ENCODE results near the gene CEP290.
"Not testable (repeated sequence)": the region's sequence is repeated elsewhere in the genome, so short reads cannot be mapped to it uniquely, and the experiment has no call there.

Gene CEP290

DNA sequence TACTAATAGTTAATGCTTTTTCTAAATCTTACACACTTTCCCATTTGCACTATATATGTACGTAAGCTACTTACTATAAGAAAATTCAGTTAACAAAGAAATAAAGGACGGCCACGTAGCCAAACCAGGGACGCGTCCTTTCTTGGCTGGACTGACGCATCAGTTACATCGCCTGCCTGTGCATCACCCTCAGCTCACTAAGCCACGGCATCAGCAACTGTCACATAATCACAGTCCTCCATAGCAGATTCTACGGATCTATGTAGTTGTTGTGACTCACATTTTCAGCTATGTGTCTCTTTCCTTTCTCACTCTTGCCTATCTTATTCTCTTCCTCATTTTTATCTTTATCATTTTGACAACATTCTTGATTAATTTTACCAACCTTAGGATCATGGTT is 74.6 kb downstream of the CEP290 start:
- H3K4me3 ChIP-seq (ENCODE audit: low read length), result no peak overlapping the region
- no peak overlapping the region for H3K9ac ChIP-seq (ENCODE audit: low read length)
- no peaks in the 10 kb centered on the region for H3K4me1 ChIP-seq (ENCODE audit: control insufficient read depth, insufficient read depth, low read length)
- H3K27me3 ChIP-seq (ENCODE audit: control insufficient read depth, insufficient read depth, low read length), result no peaks in the 10 kb centered on the region
- H3K27ac ChIP-seq (ENCODE audit: low read depth, low read length), result no peak overlapping the region
- H3K36me3 ChIP-seq (ENCODE audit: control insufficient read depth, insufficient read depth, low read length), result no peaks in the 10 kb centered on the region

DNA sequence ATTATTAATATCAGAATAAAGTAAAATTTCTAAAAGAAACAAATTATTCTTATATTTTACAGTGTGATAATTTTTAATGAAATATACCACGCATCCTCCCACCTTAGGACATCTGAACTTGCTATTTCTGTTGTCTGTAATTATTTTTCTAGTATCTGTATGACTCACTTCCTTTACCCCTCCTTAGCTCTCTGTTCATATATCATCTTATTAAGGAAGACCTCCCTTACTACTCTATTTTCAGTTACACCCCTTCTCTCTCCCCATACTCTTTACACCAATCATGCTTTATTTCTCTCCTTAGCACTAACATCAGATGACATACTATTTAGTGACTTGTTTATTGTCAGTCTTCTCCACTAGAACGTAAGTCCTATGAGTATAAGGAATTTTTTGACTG is 78.5 kb downstream of the CEP290 start:
- H3K4me1 ChIP-seq (ENCODE audit: control insufficient read depth, insufficient read depth, low read length), result no peaks in the 10 kb centered on the region
- H3K36me3 ChIP-seq (ENCODE audit: control insufficient read depth, insufficient read depth, low read length), result no peaks in the 10 kb centered on the region
- no peaks in the 10 kb centered on the region for H3K27me3 ChIP-seq (ENCODE audit: control insufficient read depth, insufficient read depth, low read length)
- H3K9ac ChIP-seq (ENCODE audit: low read length), result no peak overlapping the region
- H3K4me3 ChIP-seq (ENCODE audit: low read length), result no peak overlapping the region
- H3K27ac ChIP-seq (ENCODE audit: low read depth, low read length), result no peak overlapping the region

DNA sequence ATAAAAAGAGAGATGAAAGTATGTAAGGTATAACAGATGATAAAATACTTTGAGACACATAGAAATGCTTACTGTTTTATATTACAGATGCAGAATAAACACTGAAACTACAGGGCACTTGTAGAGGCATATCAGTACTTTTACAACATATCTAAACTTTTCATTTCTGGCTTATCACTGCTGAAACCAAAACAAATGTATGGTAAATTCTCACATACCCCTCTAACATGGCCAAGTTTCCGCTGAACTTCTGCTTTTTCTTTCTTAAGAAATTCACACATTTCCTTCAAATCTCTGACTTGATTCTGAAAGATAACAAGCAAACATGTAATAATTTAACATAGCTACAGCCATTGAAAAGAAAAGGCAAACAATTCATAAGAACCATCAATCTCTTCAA is 79.4 kb downstream of the CEP290 start:
- no peaks in the 10 kb centered on the region for H3K36me3 ChIP-seq (ENCODE audit: control insufficient read depth, insufficient read depth, low read length)

DNA sequence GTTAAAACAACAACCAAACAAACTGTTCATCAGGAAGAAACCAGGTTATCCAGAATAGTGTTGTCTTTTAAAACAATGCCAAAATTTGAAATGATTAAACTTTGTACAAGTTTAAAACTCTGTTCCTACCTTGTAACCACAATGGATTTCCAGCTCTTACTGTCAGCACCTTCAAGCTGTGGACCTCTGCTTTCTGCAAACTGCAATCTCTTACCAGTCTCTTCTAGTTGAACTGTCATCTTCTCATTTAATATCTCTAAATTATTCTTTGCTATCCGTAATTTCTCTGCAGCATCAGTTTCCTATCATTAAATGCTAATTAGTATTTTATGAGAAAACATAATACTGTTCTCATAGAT is 83.2 kb downstream of the CEP290 start:
- Histone ChIP-seq H3K9ac (ENCODE audit: low read length) (no peak overlapping the region), H3K36me3 (ENCODE audit: control insufficient read depth, insufficient read depth, low read length) (no peaks in the 10 kb centered on the region), H3K27ac (ENCODE audit: low read depth, low read length) (peak overlapping the region; percentile 46), H3K27me3 (ENCODE audit: control insufficient read depth, insufficient read depth, low read length) (no peaks in the 10 kb centered on the region), H3K4me3 (ENCODE audit: low read length) (no peak overlapping the region), H3K4me1 (ENCODE audit: control insufficient read depth, insufficient read depth, low read length) (peaks cover 4% of the 10 kb centered on the region)

More for the DNA sequence above, 79.4 kb downstream of the CEP290 start:
- Histone ChIP-seq H3K9ac (ENCODE audit: low read length) (no peak overlapping the region), H3K27me3 (ENCODE audit: control insufficient read depth, insufficient read depth, low read length) (no peaks in the 10 kb centered on the region), H3K4me3 (ENCODE audit: low read length) (no peak overlapping the region), H3K27ac (ENCODE audit: low read depth, low read length) (no peak overlapping the region), H3K4me1 (ENCODE audit: control insufficient read depth, insufficient read depth, low read length) (no peaks in the 10 kb centered on the region)

DNA sequence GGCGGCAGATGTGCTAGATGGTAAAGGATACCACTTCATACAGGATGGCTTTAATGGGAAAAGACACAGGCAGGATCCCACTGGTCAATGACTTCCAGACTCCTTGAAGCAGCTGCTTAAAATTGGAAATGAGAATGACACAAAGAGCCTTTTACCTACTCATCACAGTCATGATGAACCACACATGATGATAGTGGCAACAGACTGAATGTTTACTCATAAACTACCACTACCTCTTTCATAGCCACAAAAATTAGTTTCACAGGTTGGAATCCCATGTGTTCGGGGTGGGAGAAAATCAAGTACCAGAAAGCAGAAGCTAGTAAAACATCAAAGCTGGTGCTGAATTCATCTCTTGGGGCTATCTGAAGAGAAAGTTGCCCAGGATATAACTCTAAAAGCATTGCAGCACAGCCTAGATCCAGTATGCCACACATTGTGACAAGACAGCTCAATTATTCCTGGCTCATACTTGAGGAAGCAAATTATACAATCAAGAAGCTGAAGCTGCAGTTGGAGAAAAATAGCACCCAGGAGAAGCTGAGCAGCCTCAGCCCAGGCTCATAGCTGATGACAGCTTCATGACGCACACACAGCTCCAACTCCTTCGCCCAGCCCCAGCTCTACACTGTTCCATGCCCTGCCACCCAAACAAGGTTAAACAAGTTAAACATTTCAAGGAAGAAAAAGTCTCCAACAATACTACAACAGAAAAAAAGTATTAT is 83.7 kb downstream of the CEP290 start:
- no peaks in the 10 kb centered on the region for H3K36me3 ChIP-seq (ENCODE audit: control insufficient read depth, insufficient read depth, low read length)
- H3K27me3 ChIP-seq (ENCODE audit: control insufficient read depth, insufficient read depth, low read length), result no peaks in the 10 kb centered on the region
- no peak overlapping the region for H3K9ac ChIP-seq (ENCODE audit: low read length)
- H3K27ac ChIP-seq (ENCODE audit: low read depth, low read length), result peak overlapping the region; percentile 54
- H3K4me1 ChIP-seq (ENCODE audit: control insufficient read depth, insufficient read depth, low read length), result peaks cover 4% of the 10 kb centered on the region
- H3K4me3 ChIP-seq (ENCODE audit: low read length), result no peak overlapping the region

DNA sequence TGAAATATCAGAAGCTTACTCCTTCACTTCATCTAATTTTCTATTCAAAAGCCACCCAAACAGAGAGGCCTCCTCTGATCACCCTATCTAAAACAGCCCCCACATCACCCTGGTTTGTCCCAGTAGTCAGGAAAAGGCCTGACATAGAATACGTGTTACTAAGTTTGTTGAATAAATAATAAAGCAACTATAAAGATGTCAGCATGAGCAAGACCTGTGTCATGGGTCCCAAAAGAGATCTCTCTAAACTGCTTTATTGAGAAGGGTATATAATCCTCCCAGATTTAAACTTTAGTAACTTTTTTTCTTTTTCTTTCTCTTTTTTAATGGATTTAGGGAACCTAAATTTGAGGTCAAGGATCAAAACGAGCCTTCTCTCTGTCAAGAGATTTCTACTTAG is 85.3 kb downstream of the CEP290 start:
- Histone ChIP-seq H3K4me3 (ENCODE audit: low read length) (no peak overlapping the region), H3K27ac (ENCODE audit: low read depth, low read length) (no peak overlapping the region), H3K4me1 (ENCODE audit: control insufficient read depth, insufficient read depth, low read length) (peaks cover 4% of the 10 kb centered on the region), H3K9ac (ENCODE audit: low read length) (no peak overlapping the region), H3K27me3 (ENCODE audit: control insufficient read depth, insufficient read depth, low read length) (no peaks in the 10 kb centered on the region), H3K36me3 (ENCODE audit: control insufficient read depth, insufficient read depth, low read length) (no peaks in the 10 kb centered on the region)

DNA sequence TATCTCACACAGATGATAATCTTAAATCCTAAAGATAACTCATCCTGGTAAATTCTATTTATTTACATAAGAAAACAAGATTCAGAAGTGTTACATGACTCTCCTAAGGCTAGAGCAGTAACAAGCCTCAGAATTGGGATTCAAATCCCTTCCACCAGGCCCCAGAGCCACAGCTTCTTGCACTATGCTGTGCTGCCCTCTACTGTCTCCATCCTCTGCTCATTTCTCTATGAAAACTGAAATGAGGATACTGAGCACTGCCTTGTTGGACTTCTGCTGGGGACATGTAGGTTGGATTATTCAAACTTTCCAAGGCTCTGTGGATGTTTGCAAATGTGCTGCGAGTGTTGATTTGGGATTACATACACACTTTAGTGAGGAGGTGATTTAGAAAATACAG is 89.2 kb downstream of the CEP290 start:
- no peaks in the 10 kb centered on the region for H3K27me3 ChIP-seq (ENCODE audit: control insufficient read depth, insufficient read depth, low read length)
- no peak overlapping the region for H3K27ac ChIP-seq (ENCODE audit: low read depth, low read length)
- H3K36me3 ChIP-seq (ENCODE audit: control insufficient read depth, insufficient read depth, low read length), result peaks cover 2% of the 10 kb centered on the region

DNA sequence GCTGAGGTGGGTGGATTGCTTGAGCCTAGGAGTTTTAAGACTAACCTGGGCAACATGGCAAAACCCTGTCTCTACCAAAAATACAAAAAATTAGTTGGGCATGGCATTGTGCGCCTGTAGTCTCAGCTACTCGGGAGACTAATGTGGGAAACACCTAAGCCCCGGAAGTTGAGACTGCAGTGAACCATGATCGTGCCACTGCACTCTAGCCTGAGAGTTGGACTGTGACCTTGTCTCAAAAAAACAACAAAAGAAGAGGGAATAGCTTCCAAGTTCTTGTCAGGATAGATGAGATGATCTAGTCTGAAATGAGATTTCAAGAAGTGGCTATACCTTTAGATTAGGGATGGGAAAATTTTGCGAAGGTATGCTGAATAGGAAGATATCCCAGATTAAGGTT is 97.9 kb downstream of the CEP290 start:
- Histone ChIP-seq H3K4me3 (ENCODE audit: low read length) (no peak overlapping the region), H3K9ac (ENCODE audit: low read length) (no peak overlapping the region), H3K36me3 (ENCODE audit: control insufficient read depth, insufficient read depth, low read length) (peaks cover 11% of the 10 kb centered on the region), H3K27ac (ENCODE audit: low read depth, low read length) (no peak overlapping the region), H3K4me1 (ENCODE audit: control insufficient read depth, insufficient read depth, low read length) (no peaks in the 10 kb centered on the region), H3K27me3 (ENCODE audit: control insufficient read depth, insufficient read depth, low read length) (no peaks in the 10 kb centered on the region)

More for the DNA sequence above, 89.2 kb downstream of the CEP290 start:
- Histone ChIP-seq H3K4me1 (ENCODE audit: control insufficient read depth, insufficient read depth, low read length) (peaks cover 4% of the 10 kb centered on the region), H3K9ac (ENCODE audit: low read length) (no peak overlapping the region), H3K4me3 (ENCODE audit: low read length) (no peak overlapping the region)

DNA sequence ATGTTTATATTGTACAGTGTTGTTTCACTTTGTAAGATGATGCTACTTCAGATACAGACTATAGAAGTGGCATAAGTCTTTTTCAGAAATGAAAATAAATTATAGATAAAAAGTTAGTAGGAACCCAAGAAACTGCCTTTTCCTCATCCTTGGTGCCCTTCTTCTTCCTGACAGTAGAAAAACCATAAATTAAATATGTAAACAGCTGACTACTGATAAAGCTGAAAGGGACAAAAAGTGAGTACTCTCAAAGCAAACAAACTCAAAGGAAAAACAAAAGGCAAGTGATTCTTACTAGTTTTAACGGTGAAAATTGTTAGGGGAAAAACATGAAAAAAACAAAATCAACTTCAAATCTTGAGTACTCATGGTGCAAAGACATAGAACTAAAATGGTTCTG is 104.1 kb downstream of the CEP290 start:
- peaks cover 13% of the 10 kb centered on the region for H3K4me1 ChIP-seq (ENCODE audit: control insufficient read depth, insufficient read depth, low read length)
- no peaks in the 10 kb centered on the region for H3K27me3 ChIP-seq (ENCODE audit: control insufficient read depth, insufficient read depth, low read length)
- no peak overlapping the region for H3K27ac ChIP-seq (ENCODE audit: low read depth, low read length)
- no peak overlapping the region for H3K4me3 ChIP-seq (ENCODE audit: low read length)
- no peak overlapping the region for H3K9ac ChIP-seq (ENCODE audit: low read length)
- H3K36me3 ChIP-seq (ENCODE audit: control insufficient read depth, insufficient read depth, low read length), result no peaks in the 10 kb centered on the region

DNA sequence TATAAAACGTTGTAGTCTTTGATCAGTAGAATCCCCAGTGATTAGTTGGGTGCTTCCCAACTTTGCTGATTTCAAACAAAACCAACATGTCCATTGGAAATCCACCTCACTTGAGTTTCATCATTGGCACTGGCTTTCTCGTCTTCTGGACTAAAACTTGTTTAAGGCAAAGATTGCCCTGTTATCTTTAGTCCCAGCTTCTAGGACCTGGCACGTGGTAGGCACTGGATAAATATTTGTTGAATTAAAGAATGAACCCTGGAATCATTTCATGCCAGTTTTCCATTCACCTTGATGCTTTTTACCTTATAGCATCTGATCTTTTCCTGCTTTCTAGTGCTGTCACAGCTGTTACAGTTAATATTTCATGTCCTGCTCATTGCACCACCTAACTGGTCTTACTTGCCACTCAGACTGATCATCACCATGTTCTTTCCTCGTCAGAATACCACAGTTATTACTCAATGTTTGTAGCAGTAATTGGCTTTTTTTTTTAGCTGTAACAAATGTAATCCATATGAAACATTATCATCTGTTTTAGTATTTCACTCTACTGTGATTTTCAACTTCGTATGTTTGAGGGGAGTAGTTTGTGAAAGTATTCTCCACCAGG is 105.4 kb downstream of the CEP290 start:
- Histone ChIP-seq H3K9ac (ENCODE audit: low read length) (no peak overlapping the region), H3K4me1 (ENCODE audit: control insufficient read depth, insufficient read depth, low read length) (peaks cover 13% of the 10 kb centered on the region), H3K36me3 (ENCODE audit: control insufficient read depth, insufficient read depth, low read length) (no peaks in the 10 kb centered on the region), H3K27ac (ENCODE audit: low read depth, low read length) (no peak overlapping the region), H3K4me3 (ENCODE audit: low read length) (peak overlapping the region; percentile 95), H3K27me3 (ENCODE audit: control insufficient read depth, insufficient read depth, low read length) (no peaks in the 10 kb centered on the region)

DNA sequence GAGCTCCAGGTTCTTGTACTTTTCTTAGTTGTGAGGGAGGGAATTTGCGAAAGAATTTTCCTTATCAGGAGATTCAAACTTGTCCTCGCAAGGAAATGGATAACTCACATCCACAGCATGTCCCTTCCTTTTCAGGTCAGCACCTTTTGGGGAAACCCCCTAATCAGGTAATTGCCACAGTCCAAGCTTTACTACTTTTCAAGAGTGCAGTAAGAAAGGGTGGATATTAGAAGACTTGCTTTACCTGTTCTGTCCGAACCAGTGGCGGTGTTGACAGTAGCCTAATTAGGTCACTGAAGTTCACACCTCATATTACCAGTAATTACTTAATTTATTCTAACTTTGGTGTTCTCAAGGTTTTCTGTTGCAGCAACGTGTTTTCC is 106.0 kb downstream of the CEP290 start:
- Histone ChIP-seq H3K27ac (ENCODE audit: low read depth, low read length) (peak overlapping the region; percentile 60), H3K9ac (ENCODE audit: low read length) (peak overlapping the region; percentile 46), H3K36me3 (ENCODE audit: control insufficient read depth, insufficient read depth, low read length) (no peaks in the 10 kb centered on the region), H3K4me3 (ENCODE audit: low read length) (peak overlapping the region; percentile 95), H3K27me3 (ENCODE audit: control insufficient read depth, insufficient read depth, low read length) (no peaks in the 10 kb centered on the region), H3K4me1 (ENCODE audit: control insufficient read depth, insufficient read depth, low read length) (peaks cover 13% of the 10 kb centered on the region)

DNA sequence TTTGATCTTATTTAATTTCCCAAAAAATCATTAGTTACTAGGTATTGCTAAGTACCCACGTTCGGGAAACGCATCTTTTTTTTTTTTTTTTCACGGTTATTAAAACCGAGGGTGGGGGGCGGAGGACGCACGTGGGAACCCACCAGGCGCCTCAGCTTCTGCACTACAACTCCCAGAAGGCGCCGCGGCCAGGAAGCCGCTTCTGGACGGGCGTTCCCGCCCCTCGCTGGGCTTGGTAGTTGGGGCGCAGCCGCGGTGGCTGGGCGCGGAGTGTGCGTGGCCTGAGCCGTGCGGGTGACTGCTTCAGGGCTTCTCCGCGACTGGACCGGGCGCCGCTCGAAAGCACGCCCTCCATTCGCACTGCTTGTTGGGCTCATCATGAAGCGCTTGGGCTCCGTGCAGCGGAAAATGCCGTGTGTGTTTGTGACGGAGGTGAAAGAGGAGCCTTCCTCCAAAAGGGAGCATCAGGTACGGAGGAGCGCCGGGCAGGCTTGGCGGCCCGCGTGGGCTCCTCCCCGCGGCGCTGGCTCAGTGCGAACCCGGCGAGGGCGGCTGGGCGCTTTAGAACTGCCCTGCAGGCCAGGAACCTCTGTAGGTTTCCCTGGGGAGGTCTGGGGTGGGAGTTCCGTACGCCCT is 106.5 kb downstream of the CEP290 start:
- Histone ChIP-seq H3K4me3 (ENCODE audit: low read length) (peak overlapping the region; percentile 95), H3K27ac (ENCODE audit: low read depth, low read length) (peak overlapping the region; percentile 60), H3K4me1 (ENCODE audit: control insufficient read depth, insufficient read depth, low read length) (peaks cover 13% of the 10 kb centered on the region), H3K36me3 (ENCODE audit: control insufficient read depth, insufficient read depth, low read length) (no peaks in the 10 kb centered on the region), H3K27me3 (ENCODE audit: control insufficient read depth, insufficient read depth, low read length) (no peaks in the 10 kb centered on the region), H3K9ac (ENCODE audit: low read length) (peak overlapping the region; percentile 46)

DNA sequence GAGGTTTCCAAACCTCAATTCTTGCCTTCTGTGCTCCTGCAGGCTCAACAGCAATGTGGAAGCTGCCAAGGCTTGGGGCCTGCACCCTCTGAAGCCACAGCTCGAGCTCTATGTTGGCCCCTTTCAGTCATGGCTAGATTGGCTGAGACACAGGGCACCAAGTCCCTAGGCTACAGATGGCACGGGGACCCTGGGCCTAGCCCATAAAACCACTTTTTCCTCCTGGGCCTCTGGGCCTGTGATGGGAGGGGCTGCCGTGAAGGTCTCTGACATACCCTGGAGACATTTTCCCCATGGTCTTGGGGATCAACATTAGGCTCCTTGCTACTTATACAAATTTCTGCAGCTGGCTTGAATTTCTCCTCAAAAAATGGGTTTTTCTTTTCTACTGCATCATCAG is 110.7 kb downstream of the CEP290 start:
- H3K4me3 ChIP-seq (ENCODE audit: low read length); H3K27ac ChIP-seq (ENCODE audit: low read depth, low read length); H3K9ac ChIP-seq (ENCODE audit: low read length); H3K27me3 ChIP-seq (ENCODE audit: control insufficient read depth, insufficient read depth, low read length); H3K4me1 ChIP-seq (ENCODE audit: control insufficient read depth, insufficient read depth, low read length); H3K36me3 ChIP-seq (ENCODE audit: control insufficient read depth, insufficient read depth, low read length): not testable (repeated sequence)

Measured in rectal smooth muscle tissue (tissue), 1 donor.